Osteocyte (in vitro differentiated cells): Measurements from ENCODE around the gene MDM1. TPM values are rescaled to one million over a fixed set of nuclear protein-coding genes. Genes with fewer than 3 reads are reported as not detected.

Source experiments
- DNase-seq: peaks from one replicate; pipeline ENCODE4 v3.0.0; 2021; ENCODE audit warnings: mixed read lengths; ENCODE audit not compliant: unreplicated experiment; ENCODE audit errors: extremely low spot score
- H3K27ac Mint-ChIP-seq: one replicate; pipeline ENCODE4 v1.8.0; 2021; ENCODE audit warnings: mild to moderate bottlenecking, mixed read lengths; ENCODE audit not compliant: unreplicated experiment
- H3K27me3 Mint-ChIP-seq: one replicate; pipeline ENCODE4 v1.8.0; 2021; ENCODE audit warnings: mixed read lengths; ENCODE audit not compliant: unreplicated experiment
- H3K36me3 Mint-ChIP-seq: one replicate; pipeline ENCODE4 v1.8.0; 2021; ENCODE audit warnings: mixed read lengths; ENCODE audit not compliant: unreplicated experiment
- H3K4me1 Mint-ChIP-seq: one replicate; pipeline ENCODE4 v1.8.0; 2021; ENCODE audit warnings: mixed read lengths; ENCODE audit not compliant: unreplicated experiment
- H3K4me3 Mint-ChIP-seq: one replicate; pipeline ENCODE4 v1.8.0; 2021; ENCODE audit warnings: mild to moderate bottlenecking, moderate library complexity, mixed read lengths; ENCODE audit not compliant: unreplicated experiment
- H3K9me3 Mint-ChIP-seq: one replicate; pipeline ENCODE4 v1.8.0; 2021; ENCODE audit warnings: mixed read lengths; ENCODE audit not compliant: unreplicated experiment
- total RNA-seq: library from RNA; stranded (reverse); gene quantifications from 2 replicates; pipeline ENCODE4 v1.2.1, GENCODE V29; 2021
- TF ChIP-seq, protein P1 (sequence below): fragments of 200-600 bp; sonication (generic); IDR thresholded peaks from 2 replicates; pipeline ENCODE4 v1.5.0; 2021; ENCODE audit warnings: antibody characterized with exemption, mild to moderate bottlenecking, moderate library complexity

Gene MDM1
- total RNA-seq, 1 donor from 2014 or later, result 10.9 TPM

DNA sequence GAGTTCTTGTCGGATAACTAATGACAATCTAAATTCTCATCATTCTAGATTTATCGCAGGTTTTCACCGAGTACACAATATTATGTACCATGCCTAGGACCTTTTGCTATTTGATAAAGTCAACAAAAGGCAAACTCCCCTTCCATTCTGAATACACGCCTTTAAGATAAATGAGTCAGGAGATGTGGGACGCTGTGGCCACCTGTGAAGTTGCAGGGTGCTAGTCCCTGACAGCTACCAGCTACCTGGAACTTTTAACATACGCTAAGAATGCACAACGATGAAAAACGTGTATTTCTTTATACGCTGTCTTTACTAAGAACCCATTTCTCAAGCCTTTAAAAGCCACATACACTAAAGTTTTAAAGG is 678 bp downstream of the MDM1 start:
- TF ChIP-seq, protein P1, sequence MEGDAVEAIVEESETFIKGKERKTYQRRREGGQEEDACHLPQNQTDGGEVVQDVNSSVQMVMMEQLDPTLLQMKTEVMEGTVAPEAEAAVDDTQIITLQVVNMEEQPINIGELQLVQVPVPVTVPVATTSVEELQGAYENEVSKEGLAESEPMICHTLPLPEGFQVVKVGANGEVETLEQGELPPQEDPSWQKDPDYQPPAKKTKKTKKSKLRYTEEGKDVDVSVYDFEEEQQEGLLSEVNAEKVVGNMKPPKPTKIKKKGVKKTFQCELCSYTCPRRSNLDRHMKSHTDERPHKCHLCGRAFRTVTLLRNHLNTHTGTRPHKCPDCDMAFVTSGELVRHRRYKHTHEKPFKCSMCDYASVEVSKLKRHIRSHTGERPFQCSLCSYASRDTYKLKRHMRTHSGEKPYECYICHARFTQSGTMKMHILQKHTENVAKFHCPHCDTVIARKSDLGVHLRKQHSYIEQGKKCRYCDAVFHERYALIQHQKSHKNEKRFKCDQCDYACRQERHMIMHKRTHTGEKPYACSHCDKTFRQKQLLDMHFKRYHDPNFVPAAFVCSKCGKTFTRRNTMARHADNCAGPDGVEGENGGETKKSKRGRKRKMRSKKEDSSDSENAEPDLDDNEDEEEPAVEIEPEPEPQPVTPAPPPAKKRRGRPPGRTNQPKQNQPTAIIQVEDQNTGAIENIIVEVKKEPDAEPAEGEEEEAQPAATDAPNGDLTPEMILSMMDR, result no peak
- DNase-seq, result no peak
- Mint-ChIP-seq H3K27me3 (peaks cover 11% of the 10 kb centered on the region), H3K36me3 (peaks cover 4% of the 10 kb centered on the region), H3K9me3 (no peaks in the 10 kb centered on the region), H3K4me3 (peak overlapping the region; percentile 86), H3K27ac (no peak overlapping the region), H3K4me1 (peaks cover 13% of the 10 kb centered on the region)

DNA sequence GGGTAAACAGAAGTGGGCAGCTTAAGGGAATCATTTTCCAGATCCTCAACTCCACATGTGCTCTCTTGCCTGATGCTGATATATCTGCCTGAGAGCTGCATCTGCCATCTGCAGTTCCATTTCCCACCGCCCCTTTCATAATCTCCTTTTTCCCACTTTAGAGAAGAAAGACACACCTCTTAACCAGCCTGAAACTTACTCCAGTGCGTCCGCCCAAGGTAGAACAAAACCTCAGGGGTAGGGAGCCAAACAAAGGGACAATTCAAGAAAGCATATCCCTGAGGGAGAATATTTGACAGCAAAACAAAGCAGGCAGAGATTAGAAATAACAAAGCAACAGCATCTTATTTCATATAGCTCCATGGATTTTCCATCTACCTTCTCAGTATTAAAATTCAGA is 4.3 kb downstream of the MDM1 start:
- no peak overlapping the region for H3K4me3 Mint-ChIP-seq

DNA sequence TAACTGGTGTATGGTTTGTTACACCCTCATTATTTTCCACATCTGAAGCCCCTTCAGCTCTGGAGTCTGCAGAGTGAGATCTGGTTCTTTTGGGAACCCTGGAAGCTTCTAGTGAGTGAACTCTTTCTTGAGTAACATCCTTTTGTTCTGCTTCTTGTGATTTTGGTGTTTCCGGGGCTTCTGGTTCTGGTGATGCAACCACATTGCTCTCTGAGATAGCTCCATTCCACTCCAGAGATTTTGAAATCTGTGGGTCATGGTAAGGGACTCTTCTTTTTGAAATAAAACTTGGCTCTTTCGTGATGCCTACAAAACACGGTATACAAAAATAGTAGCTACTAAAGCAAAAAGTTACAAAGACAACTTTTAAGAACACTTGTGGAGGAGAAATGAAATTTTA is 5.4 kb downstream of the MDM1 start:
- Mint-ChIP-seq H3K27ac (no peak overlapping the region), H3K27me3 (no peaks in the 10 kb centered on the region), H3K36me3 (peaks cover 9% of the 10 kb centered on the region), H3K9me3 (no peaks in the 10 kb centered on the region), H3K4me3 (no peak overlapping the region), H3K4me1 (peaks cover 11% of the 10 kb centered on the region)
- TF ChIP-seq, protein P1, result no peak
- DNase-seq, result no peak

More for the DNA sequence above, 4.3 kb downstream of the MDM1 start:
- Mint-ChIP-seq H3K4me1 (peaks cover 16% of the 10 kb centered on the region), H3K27ac (no peak overlapping the region), H3K27me3 (no peaks in the 10 kb centered on the region), H3K9me3 (no peaks in the 10 kb centered on the region), H3K36me3 (peaks cover 6% of the 10 kb centered on the region)
- DNase-seq, result no peak
- TF ChIP-seq, protein P1, result no peak

DNA sequence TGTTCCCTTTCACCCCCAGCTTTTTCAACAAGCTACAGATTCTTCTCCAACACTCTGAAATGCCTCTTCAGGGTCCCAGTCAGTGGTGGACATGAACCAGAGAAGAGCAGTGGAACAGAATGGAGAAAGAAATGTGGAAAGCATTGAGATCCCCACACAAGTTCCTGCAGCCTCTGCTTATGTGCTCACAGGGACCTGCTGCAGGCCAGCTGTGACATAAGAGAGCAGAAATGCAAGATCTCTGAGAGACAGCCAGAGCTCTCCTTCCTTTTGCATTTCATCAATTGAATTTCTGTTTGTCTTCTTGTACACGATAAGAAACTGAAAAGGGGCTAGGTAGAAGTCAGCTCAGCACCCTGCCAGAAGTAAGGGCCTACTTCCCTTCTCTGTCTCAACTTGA is 6.2 kb downstream of the MDM1 start:
- no peak overlapping the region for H3K27ac Mint-ChIP-seq
- no peaks in the 10 kb centered on the region for H3K27me3 Mint-ChIP-seq
- H3K9me3 Mint-ChIP-seq, result no peaks in the 10 kb centered on the region
- no peak overlapping the region for H3K4me3 Mint-ChIP-seq
- H3K36me3 Mint-ChIP-seq, result peaks cover 9% of the 10 kb centered on the region
- no peak for DNase-seq
- peaks cover 4% of the 10 kb centered on the region for H3K4me1 Mint-ChIP-seq
- TF ChIP-seq, protein P1, result no peak

DNA sequence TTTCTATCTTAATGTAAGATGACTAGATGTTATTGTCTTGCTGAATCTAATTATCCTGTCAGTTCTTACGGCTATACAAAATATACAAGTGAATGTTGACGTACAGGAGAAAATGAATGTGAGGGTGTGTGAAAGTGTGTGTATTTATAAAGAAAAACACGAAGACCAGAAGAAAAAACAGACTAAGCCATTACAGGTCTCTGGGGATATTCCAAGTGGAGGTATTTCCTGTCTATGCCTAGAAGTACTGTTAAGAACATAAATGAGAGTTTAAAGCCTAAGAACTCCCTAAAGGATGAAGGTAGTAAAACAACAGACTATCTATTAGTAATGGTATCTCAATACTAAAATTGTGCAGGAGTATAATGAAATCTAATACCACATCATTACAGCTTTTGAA is 7.6 kb downstream of the MDM1 start:
- Mint-ChIP-seq H3K36me3 (peaks cover 10% of the 10 kb centered on the region), H3K9me3 (no peaks in the 10 kb centered on the region), H3K27ac (peak overlapping the region; percentile 23), H3K4me1 (peaks cover 4% of the 10 kb centered on the region), H3K4me3 (no peak overlapping the region), H3K27me3 (no peaks in the 10 kb centered on the region)
- TF ChIP-seq, protein P1, result no peak
- no peak for DNase-seq
